HEK293 (cell line): Measurements from ENCODE around the gene MCHR1.

Experiments
- BCL11A ChIP-seq: fragments of 450-650 bp; formaldehyde crosslinking; IDR thresholded peaks from 2 replicates; pipeline ENCODE4 v1.5.1; 2016; ENCODE audit warnings: low read depth, missing biosample characterization, missing genetic modification characterization
- BCL6B ChIP-seq: fragments of 450-650 bp; formaldehyde crosslinking; IDR thresholded peaks from 2 replicates; pipeline ENCODE4 v1.5.1; 2017; ENCODE audit warnings: missing biosample characterization, missing genetic modification characterization
- EGR2 ChIP-seq: fragments of 450-650 bp; formaldehyde crosslinking; IDR thresholded peaks from 2 replicates; pipeline ENCODE4 v1.5.1; 2016; ENCODE audit warnings: low read depth, missing biosample characterization, missing genetic modification characterization
- ELK4 ChIP-seq: IDR thresholded peaks from 2 replicates; pipeline ENCODE4 v1.6.1; 2011; ENCODE audit warnings: mild to moderate bottlenecking, low read depth, low read length, borderline replicate concordance
- IKZF3 ChIP-seq: fragments of 450-650 bp; IDR thresholded peaks from 2 replicates; pipeline ENCODE4 v1.5.0; 2018; ENCODE audit warnings: missing biosample characterization, mild to moderate bottlenecking, missing genetic modification characterization, moderate library complexity
- KLF10 ChIP-seq: fragments of 450-650 bp; IDR thresholded peaks from 2 replicates; pipeline ENCODE4 v1.5.1; 2018; ENCODE audit warnings: missing biosample characterization, mild to moderate bottlenecking, missing genetic modification characterization
- KLF9 ChIP-seq: fragments of 450-650 bp; formaldehyde crosslinking; IDR thresholded peaks from 2 replicates; pipeline ENCODE4 v1.5.1; 2016; ENCODE audit warnings: missing biosample characterization, missing genetic modification characterization, low read depth
- PATZ1 ChIP-seq: fragments of 450-650 bp; formaldehyde crosslinking; IDR thresholded peaks from 2 replicates; pipeline ENCODE4 v1.5.1; 2016; ENCODE audit warnings: missing biosample characterization, missing genetic modification characterization
- SCRT2 ChIP-seq: fragments of 450-650 bp; formaldehyde crosslinking; IDR thresholded peaks from 2 replicates; pipeline ENCODE4 v1.5.1; 2016; ENCODE audit warnings: missing biosample characterization, missing genetic modification characterization
- SP3 ChIP-seq: fragments of 450-650 bp; formaldehyde crosslinking; IDR thresholded peaks from 2 replicates; pipeline ENCODE4 v1.5.1; 2016; ENCODE audit warnings: missing biosample characterization, missing genetic modification characterization
- ZBTB17 ChIP-seq: fragments of 450-650 bp; formaldehyde crosslinking; IDR thresholded peaks from 2 replicates; pipeline ENCODE4 v1.5.1; 2016; ENCODE audit warnings: missing biosample characterization, missing genetic modification characterization
- ZFHX2 ChIP-seq: fragments of 450-650 bp; formaldehyde crosslinking; conservative IDR thresholded peaks from 2 replicates; pipeline ENCODE4 v1.5.1; 2016; ENCODE audit warnings: missing biosample characterization, missing genetic modification characterization
- ZFP69B ChIP-seq: fragments of 450-650 bp; formaldehyde crosslinking; IDR thresholded peaks from 2 replicates; pipeline ENCODE4 v1.5.1; 2016; ENCODE audit warnings: missing biosample characterization, missing genetic modification characterization
- ZNF121 ChIP-seq: fragments of 450-650 bp; formaldehyde crosslinking; IDR thresholded peaks from 2 replicates; pipeline ENCODE4 v1.5.1; 2016; ENCODE audit warnings: missing biosample characterization, missing genetic modification characterization
- ZNF24 ChIP-seq: fragments of 450-650 bp; formaldehyde crosslinking; IDR thresholded peaks from 2 replicates; pipeline ENCODE4 v1.5.1; 2016; ENCODE audit warnings: missing biosample characterization, missing genetic modification characterization
- ZNF404 ChIP-seq: fragments of 450-650 bp; formaldehyde crosslinking; IDR thresholded peaks from 2 replicates; pipeline ENCODE4 v1.5.1; 2017; ENCODE audit warnings: missing biosample characterization, missing genetic modification characterization
- ZNF433 ChIP-seq: fragments of 450-650 bp; formaldehyde crosslinking; IDR thresholded peaks from 2 replicates; pipeline ENCODE4 v1.5.1; 2016; ENCODE audit warnings: missing biosample characterization, missing genetic modification characterization, low read depth
- ZNF449 ChIP-seq: fragments of 450-650 bp; formaldehyde crosslinking; IDR thresholded peaks from 2 replicates; pipeline ENCODE4 v1.5.1; 2017; ENCODE audit warnings: missing biosample characterization, mild to moderate bottlenecking, missing genetic modification characterization, moderate library complexity
- ZNF501 ChIP-seq: fragments of 450-650 bp; formaldehyde crosslinking; IDR thresholded peaks from 2 replicates; pipeline ENCODE4 v1.5.1; 2016; ENCODE audit warnings: missing biosample characterization, missing genetic modification characterization
- ZNF558 ChIP-seq: fragments of 450-650 bp; formaldehyde crosslinking; IDR thresholded peaks from 2 replicates; pipeline ENCODE4 v1.5.1; 2016; ENCODE audit warnings: missing biosample characterization, missing genetic modification characterization
- ZNF580 ChIP-seq: fragments of 450-650 bp; formaldehyde crosslinking; IDR thresholded peaks from 2 replicates; pipeline ENCODE4 v1.5.1; 2016; ENCODE audit warnings: missing biosample characterization, missing genetic modification characterization
- ZNF639 ChIP-seq: fragments of 450-650 bp; formaldehyde crosslinking; IDR thresholded peaks from 2 replicates; pipeline ENCODE4 v1.5.1; 2016; ENCODE audit warnings: missing biosample characterization, missing genetic modification characterization
- ZNF660 ChIP-seq: fragments of 450-650 bp; IDR thresholded peaks from 2 replicates; pipeline ENCODE4 v1.5.1; 2018; ENCODE audit warnings: missing biosample characterization, mild to moderate bottlenecking, missing genetic modification characterization
- ZNF76 ChIP-seq: fragments of 450-650 bp; formaldehyde crosslinking; IDR thresholded peaks from 2 replicates; pipeline ENCODE4; 2016; ENCODE audit warnings: low read depth, missing biosample characterization, missing genetic modification characterization, borderline replicate concordance
- ZNF768 ChIP-seq: fragments of 450-650 bp; formaldehyde crosslinking; IDR thresholded peaks from 2 replicates; pipeline ENCODE4 v1.5.1; 2018; ENCODE audit warnings: missing biosample characterization, mild to moderate bottlenecking, missing genetic modification characterization
- ZSCAN18 ChIP-seq: fragments of 450-650 bp; formaldehyde crosslinking; IDR thresholded peaks from 2 replicates; pipeline ENCODE4 v1.5.1; 2016; ENCODE audit warnings: missing biosample characterization, missing genetic modification characterization
- ZXDB ChIP-seq: fragments of 450-650 bp; formaldehyde crosslinking; IDR thresholded peaks from 2 replicates; pipeline ENCODE4 v1.5.1; 2016; ENCODE audit warnings: missing biosample characterization, missing genetic modification characterization

The MCHR1 gene

GRCh38 chr22:40651563-40652501 lies 27.5 kb upstream of the MCHR1 start (continued):
- TF ChIP-seq ZSCAN18 (tag by site-specific recombination) = 0 out of 2 replicates have a peak, but pooled peaks have one; percentile 9
- TF ChIP-seq KLF10 (tag by site-specific recombination) = peak; percentile 54; the same call in 1 of the 2 replicates
- peak; percentile 90; the same call in 1 of the 2 replicates for TF ChIP-seq ZBTB17
- peak; percentile 48; the same call in 1 of the 2 replicates for TF ChIP-seq ZNF660 (tag by site-specific recombination)
- peak; percentile 85 for TF ChIP-seq ZNF24 (tag by site-specific recombination)
- peak; percentile 76 for TF ChIP-seq BCL6B (tag by site-specific recombination)
- no peak; the same call in 1 of the 2 replicates for TF ChIP-seq ZNF768
- no peak for TF ChIP-seq ELK4
- peak; percentile 74; the same call in 1 of the 2 replicates for TF ChIP-seq ZNF76
- TF ChIP-seq ZNF580 (tag by site-specific recombination) = peak; percentile 62; the same call in 1 of the 2 replicates
- peak; percentile 80 for TF ChIP-seq IKZF3 (tag by site-specific recombination)
- TF ChIP-seq ZNF501 (tag by site-specific recombination) = peak; percentile 74; the same call in 1 of the 2 replicates
- TF ChIP-seq SP3 (tag by site-specific recombination) = peak; percentile 57; the same call in 1 of the 2 replicates
- peak; percentile 86 for TF ChIP-seq SCRT2 (tag by site-specific recombination)
- TF ChIP-seq ZFHX2 (tag by site-specific recombination) = peak; percentile 99
- TF ChIP-seq ZFP69B (tag by site-specific recombination) = peak; percentile 61; the same call in 1 of the 2 replicates
- no peak for TF ChIP-seq ZNF558
- TF ChIP-seq PATZ1 (tag by site-specific recombination) = peak; percentile 96
- TF ChIP-seq BCL11A (tag by site-specific recombination) = peak; percentile 78; the same call in 1 of the 2 replicates
- TF ChIP-seq EGR2 (tag by site-specific recombination) = peak; percentile 98
- TF ChIP-seq ZNF639 (tag by site-specific recombination) = peak; percentile 53; the same call in 1 of the 2 replicates
- peak; percentile 71; the same call in 1 of the 2 replicates for TF ChIP-seq KLF9
- TF ChIP-seq ZXDB (tag by site-specific recombination) = peak; percentile 86
- TF ChIP-seq ZNF449 = no peak
- TF ChIP-seq ZNF404 (tag by site-specific recombination) = no peak
- TF ChIP-seq ZNF433 (tag by site-specific recombination) = no peak
- peak; percentile 100 for TF ChIP-seq ZNF121 (tag by site-specific recombination)
